HepG2 (cell line): ENCODE data around the gene PLA2G4F. TPM values are rescaled to one million over a fixed set of nuclear protein-coding genes. Genes with fewer than 3 reads are reported as not detected.

Experiments used
- ADNP ChIP-seq: sonication (generic); formaldehyde crosslinking; IDR thresholded peaks from 2 replicates; pipeline ENCODE4 v1.4.0; 2020; ENCODE audit warnings: missing genetic modification reagents
- ARNT ChIP-seq: fragments of 450-650 bp; IDR thresholded peaks from 2 replicates; pipeline ENCODE4 v1.6.1; 2017
- ATF3 ChIP-seq: sonication (generic); formaldehyde crosslinking; IDR thresholded peaks from 2 replicates; pipeline ENCODE4 v1.4.0; 2020; ENCODE audit warnings: missing genetic modification reagents
- DNMT3B ChIP-seq: conservative IDR thresholded peaks from 2 replicates; pipeline ENCODE4 v1.6.1; 2016; ENCODE audit warnings: missing biosample characterization, control low read depth
- ETV5 ChIP-seq: IDR thresholded peaks from 2 replicates; pipeline ENCODE4 v1.6.1; 2018; ENCODE audit warnings: missing biosample characterization, missing genetic modification reagents, inconsistent platforms, borderline replicate concordance
- ETV6 ChIP-seq: sonication (generic); formaldehyde crosslinking; conservative IDR thresholded peaks from 2 replicates; pipeline ENCODE4 v1.4.0; 2020; ENCODE audit warnings: missing genetic modification reagents
- GTF3A ChIP-seq: sonication (generic); formaldehyde crosslinking; conservative IDR thresholded peaks from 2 replicates; pipeline ENCODE4 v1.4.0; 2020; ENCODE audit warnings: mild to moderate bottlenecking, missing genetic modification reagents
- GZF1 ChIP-seq: sonication (generic); formaldehyde crosslinking; IDR thresholded peaks from 2 replicates; pipeline ENCODE4 v1.5.1; 2020; ENCODE audit warnings: mild to moderate bottlenecking, missing genetic modification reagents
- HNF1B ChIP-seq: sonication (generic); formaldehyde crosslinking; IDR thresholded peaks from 2 replicates; pipeline ENCODE4 v1.5.1; 2020; ENCODE audit warnings: mild to moderate bottlenecking, moderate library complexity, missing genetic modification reagents
- IKZF1 ChIP-seq: fragments of 450-650 bp; IDR thresholded peaks from 2 replicates; pipeline ENCODE4 v1.7.1; 2016
- IRX3 ChIP-seq: sonication (generic); formaldehyde crosslinking; IDR thresholded peaks from 2 replicates; pipeline ENCODE4 v1.8.1; 2023; ENCODE audit warnings: mild to moderate bottlenecking, low read depth, missing genetic modification reagents, borderline replicate concordance
- KLF16 ChIP-seq, 2 experiments: sonication (generic) in 1 of 2; formaldehyde crosslinking in 1 of 2; IDR thresholded peaks; 2 replicates each; pipeline versions ENCODE4 v1.6.1 to v1.8.0; 2016 to 2023; ENCODE audit warnings: missing genetic modification reagents in 2 of 2, missing compliant biosample characterization in 1 of 2
- MAFK ChIP-seq, 2 experiments: IDR thresholded peaks in 1 of 2; conservative IDR thresholded peaks in 1 of 2; 2 replicates each; pipeline ENCODE4 v1.6.1; 2011; ENCODE audit warnings: improper control_type of control experiment in 2 of 2, low read length in 2 of 2
- MTA3 ChIP-seq: sonication (generic); formaldehyde crosslinking; IDR thresholded peaks from 2 replicates; pipeline ENCODE4 v1.4.0; 2020; ENCODE audit warnings: missing genetic modification reagents
- PAF1 ChIP-seq: IDR thresholded peaks from 2 replicates; pipeline ENCODE4 v1.6.1; 2016; ENCODE audit warnings: missing genetic modification reagents, missing compliant biosample characterization
- RFX3 ChIP-seq: IDR thresholded peaks from 2 replicates; pipeline ENCODE4 v1.6.1; 2016; ENCODE audit warnings: missing biosample characterization, missing genetic modification reagents
- RFX5 ChIP-seq: IDR thresholded peaks from 2 replicates; pipeline ENCODE4 v1.6.1; 2011; ENCODE audit warnings: low read depth, low read length, improper control_type of control experiment
- SRSF9 ChIP-seq: fragments of 200-400 bp; formaldehyde crosslinking; IDR thresholded peaks from 2 replicates; pipeline ENCODE4 v1.6.1; 2018; ENCODE audit warnings: borderline replicate concordance, mild to moderate bottlenecking, low read depth, low read length; ENCODE audit not compliant: insufficient read depth, poor library complexity, severe bottlenecking
- TARDBP ChIP-seq: sonication (generic); formaldehyde crosslinking; IDR thresholded peaks from 2 replicates; pipeline ENCODE4 v1.8.0; 2022; ENCODE audit warnings: mild to moderate bottlenecking, missing genetic modification reagents
- TSC22D2 ChIP-seq: sonication (generic); formaldehyde crosslinking; IDR thresholded peaks from 2 replicates; pipeline ENCODE4 v1.5.1; 2020; ENCODE audit warnings: missing genetic modification reagents, mild to moderate bottlenecking, borderline replicate concordance
- U2AF1 ChIP-seq: fragments of 200-400 bp; formaldehyde crosslinking; optimal IDR thresholded peaks from 2 replicates; pipeline ENCODE3; 2017; ENCODE audit warnings: mild to moderate bottlenecking, low read depth, low read length
- ZKSCAN1 ChIP-seq: fragments of 150-350 bp; IDR thresholded peaks from 2 replicates; pipeline ENCODE4 v1.6.1; 2014; ENCODE audit warnings: low read length
- ZKSCAN8 ChIP-seq: IDR thresholded peaks from 2 replicates; pipeline ENCODE4 v1.6.1; 2016; ENCODE audit warnings: borderline replicate concordance, missing genetic modification reagents, missing compliant biosample characterization
- ZNF256 ChIP-seq: sonication (generic); formaldehyde crosslinking; conservative IDR thresholded peaks from 2 replicates; pipeline ENCODE4 v1.4.0; 2020; ENCODE audit warnings: missing genetic modification reagents
- ZNF274 ChIP-seq: sonication (generic); formaldehyde crosslinking; IDR thresholded peaks from 2 replicates; pipeline ENCODE4 v1.5.1; 2020; ENCODE audit warnings: mild to moderate bottlenecking, missing genetic modification reagents
- ZNF430 ChIP-seq: sonication (generic); formaldehyde crosslinking; IDR thresholded peaks from 2 replicates; pipeline ENCODE4 v1.9.0; 2021; ENCODE audit warnings: mild to moderate bottlenecking, missing genetic modification reagents
- ZNF543 ChIP-seq: sonication (generic); formaldehyde crosslinking; IDR thresholded peaks from 2 replicates; pipeline ENCODE4 v1.4.0; 2020; ENCODE audit warnings: mild to moderate bottlenecking, missing genetic modification reagents
- polyA plus RNA-seq, 8 experiments: library from polyadenylated mRNA; depleted of rRNA in 3 of 8; stranded (reverse) in 7 of 8; unstranded in 1 of 8; fragments of >200 nt; fragmentation: Illumina TruSeq in 4 of 8; extraction: Trizol in 4 of 8; gene quantifications; 2 replicates each; pipeline versions ENCODE4 v1.2.1 to v1.2.3, GENCODE V29; 2011 to 2016; ENCODE audit warnings: low read depth in 4 of 8, missing spikeins in 1 of 8, mixed read lengths in 1 of 8; ENCODE audit not compliant: insufficient read depth in 1 of 8
- total RNA-seq, 5 experiments: library from RNA; depleted of rRNA; stranded (reverse); fragments of >200 nt; fragmentation: Illumina TruSeq; extraction: Trizol; gene quantifications; 2 replicates each; pipeline ENCODE4 v1.2.3, GENCODE V29; 2016; ENCODE audit warnings: low read depth in 1 of 5
- TF ChIP-seq, protein P1 (sequence below): sonication (generic); IDR thresholded peaks from 2 replicates; pipeline ENCODE4 v1.6.1; 2016; ENCODE audit warnings: low read depth, borderline replicate concordance
- TF ChIP-seq, protein P2 (sequence below): sonication (generic); formaldehyde crosslinking; IDR thresholded peaks from 2 replicates; pipeline ENCODE4 v1.5.1; 2020; ENCODE audit warnings: mild to moderate bottlenecking, missing genetic modification reagents, moderate library complexity

Gene PLA2G4F
- total and polyA plus RNA-seq, 2 of the 13 experiments (the other 11 are each of a cell fraction or from before 2014, with no cell fraction given) = 0.07 TPM; not detected in 1

DNA sequence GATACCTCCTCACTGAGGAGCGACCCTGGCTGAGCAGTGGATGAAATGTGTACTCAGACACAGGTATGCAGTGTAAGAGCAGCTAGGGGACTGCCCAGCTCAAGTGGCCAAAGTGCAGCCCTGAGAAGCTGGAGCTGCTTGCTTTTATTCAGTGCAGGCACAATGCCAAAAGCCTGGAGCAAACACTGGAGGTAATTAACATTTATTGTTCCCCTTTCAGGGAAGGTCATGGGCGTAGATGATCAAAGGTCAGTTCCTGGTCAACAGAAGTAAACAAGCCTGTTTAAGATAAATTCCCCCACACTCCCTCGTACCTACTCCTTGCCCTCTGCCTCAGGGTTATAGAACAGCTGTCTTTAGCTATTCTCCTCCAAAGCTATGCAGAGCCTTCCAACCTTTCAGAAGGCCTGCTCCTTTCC, 17.5 kb downstream of the PLA2G4F start (continued):
- TF ChIP-seq, protein P1, sequence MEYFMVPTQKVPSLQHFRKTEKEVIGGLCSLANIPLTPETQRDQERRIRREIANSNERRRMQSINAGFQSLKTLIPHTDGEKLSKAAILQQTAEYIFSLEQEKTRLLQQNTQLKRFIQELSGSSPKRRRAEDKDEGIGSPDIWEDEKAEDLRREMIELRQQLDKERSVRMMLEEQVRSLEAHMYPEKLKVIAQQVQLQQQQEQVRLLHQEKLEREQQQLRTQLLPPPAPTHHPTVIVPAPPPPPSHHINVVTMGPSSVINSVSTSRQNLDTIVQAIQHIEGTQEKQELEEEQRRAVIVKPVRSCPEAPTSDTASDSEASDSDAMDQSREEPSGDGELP = peak; percentile 43; the same call in 1 of the 2 replicates
- TF ChIP-seq ETV5 (CRISPR knock-in tag) (peak; percentile 24; the same call in 1 of the 2 replicates), GZF1 (CRISPR knock-in tag) (no peak), ETV6 (CRISPR knock-in tag) (no peak), MTA3 (no peak), HNF1B (CRISPR knock-in tag) (peak; percentile 70; the same call in 1 of the 2 replicates), TARDBP (CRISPR knock-in tag) (peak; percentile 82), SRSF9 (no peak), DNMT3B (CRISPR knock-in tag) (no peak), KLF16 (CRISPR knock-in tag; IDR thresholded peaks at IDR 0.05) (peak in 1 of 2 experiments; percentile 66; a peak in 1 of 4 replicates), U2AF1 (no peak), IRX3 (CRISPR knock-in tag) (peak; percentile 39; the same call in 1 of the 2 replicates), ZNF430 (CRISPR knock-in tag) (peak; percentile 81; the same call in 1 of the 2 replicates), GTF3A (CRISPR knock-in tag) (no peak), PAF1 (CRISPR knock-in tag) (no peak), MAFK (conservative IDR thresholded peaks at IDR 0.05 in 1 of 2, IDR thresholded peaks at IDR 0.05 in 1 of 2; ENCODE audit: low read length in 2 of 2) (no peak), ZNF274 (CRISPR knock-in tag) (no peak), TSC22D2 (CRISPR knock-in tag) (0 out of 2 replicates have a peak, but pooled peaks have one; percentile 29), ZNF543 (CRISPR knock-in tag) (peak; percentile 71; the same call in 1 of the 2 replicates), ATF3 (CRISPR knock-in tag) (no peak), ARNT (no peak), ZNF256 (CRISPR knock-in tag) (no peak), IKZF1 (no peak), ZKSCAN8 (CRISPR knock-in tag) (peak; percentile 80; the same call in 1 of the 2 replicates), ADNP (no peak), ZKSCAN1 (peak; percentile 92; the same call in 1 of the 2 replicates), RFX5 (no peak), RFX3 (no peak)
- TF ChIP-seq, protein P2, sequence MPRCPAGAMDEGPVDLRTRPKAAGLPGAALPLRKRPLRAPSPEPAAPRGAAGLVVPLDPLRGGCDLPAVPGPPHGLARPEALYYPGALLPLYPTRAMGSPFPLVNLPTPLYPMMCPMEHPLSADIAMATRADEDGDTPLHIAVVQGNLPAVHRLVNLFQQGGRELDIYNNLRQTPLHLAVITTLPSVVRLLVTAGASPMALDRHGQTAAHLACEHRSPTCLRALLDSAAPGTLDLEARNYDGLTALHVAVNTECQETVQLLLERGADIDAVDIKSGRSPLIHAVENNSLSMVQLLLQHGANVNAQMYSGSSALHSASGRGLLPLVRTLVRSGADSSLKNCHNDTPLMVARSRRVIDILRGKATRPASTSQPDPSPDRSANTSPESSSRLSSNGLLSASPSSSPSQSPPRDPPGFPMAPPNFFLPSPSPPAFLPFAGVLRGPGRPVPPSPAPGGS (CRISPR knock-in tag) = no peak
